Hematopoietic multipotent progenitor cell treated with erythropoietin and hydrocortisone succinate and interleukin-3 and kit ligand, for 6 days (in vitro differentiated cells): ENCODE results near the gene KCNK6.
"Not testable (repeated sequence)": the region's sequence is repeated elsewhere in the genome, so short reads cannot be mapped to it uniquely, and the experiment has no call there.

Source experiments
- DNase-seq: peaks from one replicate; pipeline ENCODE4 v3.0.0-alpha.2; 2015

The KCNK6 gene

GRCh38 chr19:38362946-38363688 is 43.5 kb downstream of the KCNK6 start:
- DNase-seq: not testable (repeated sequence)

GRCh38 chr19:38367041-38367440 is 47.4 kb downstream of the KCNK6 start:
- DNase-seq: no peak

GRCh38 chr19:38369584-38369983 is 49.9 kb downstream of the KCNK6 start:
- no peak for DNase-seq

- DNase-seq: no peak
These were observed 50.7 kb downstream of the KCNK6 start for GRCh38 chr19:38370299-38370698.

- no peak for DNase-seq
These were observed 51.4 kb downstream of the KCNK6 start for GRCh38 chr19:38371081-38371480.

GRCh38 chr19:38373907-38374331 is 54.3 kb downstream of the KCNK6 start:
- DNase-seq: no peak

GRCh38 chr19:38374332-38375097 is 54.9 kb downstream of the KCNK6 start, which contains the start of gene PSMD8:
PSMD8 (plus strand) TSS chr19:38374571; CDS start chr19:38374602, 31 bp downstream.
- DNase-seq: peak; percentile 100

GRCh38 chr19:38375098-38375493 is 55.5 kb downstream of the KCNK6 start:
- DNase-seq: peak; percentile 45

GRCh38 chr19:38375748-38376147 is 56.1 kb downstream of the KCNK6 start:
- DNase-seq: no peak

- no peak for DNase-seq
These were observed 56.9 kb downstream of the KCNK6 start for GRCh38 chr19:38376576-38376975.

GRCh38 chr19:38377052-38377451 is 57.4 kb downstream of the KCNK6 start:
- DNase-seq: no peak

- no peak for DNase-seq
These were observed 59.2 kb downstream of the KCNK6 start for GRCh38 chr19:38378866-38379265.

- DNase-seq: no peak
These were observed 61.5 kb downstream of the KCNK6 start for GRCh38 chr19:38381138-38381537.
